Testis (tissue), 3 donors: ENCODE data around the gene ZNF320. TPM values are rescaled to one million over a fixed set of nuclear protein-coding genes. Genes with fewer than 3 reads are reported as not detected.
A peak's percentile ranks its signal among the peaks of the same experiment; 100 is the strongest.
"Not testable (repeated sequence)": the region's sequence is repeated elsewhere in the genome, so short reads cannot be mapped to it uniquely, and the experiment has no call there.

Experiments
- DNase-seq: peaks from one replicate; pipeline ENCODE4 v3.0.0-alpha.2; 2019
- H3K27ac ChIP-seq, 2 donors: fragments of 200-600 bp; sonication (generic); one replicate each; pipeline ENCODE4 v1.5.1; 2019
- H3K27me3 ChIP-seq: fragments of 200-600 bp; sonication (generic); one replicate; pipeline ENCODE4 v1.5.1; 2019
- H3K36me3 ChIP-seq: fragments of 200-600 bp; sonication (generic); one replicate; pipeline ENCODE4 v1.5.1; 2017; ENCODE audit warnings: low read depth; ENCODE audit errors: missing control alignments
- H3K4me1 ChIP-seq: fragments of 200-600 bp; sonication (generic); one replicate; pipeline ENCODE4 v1.5.1; 2019
- H3K4me3 ChIP-seq, 2 donors: fragments of 200-600 bp; sonication (generic); one replicate each; pipeline ENCODE4 v1.5.1; 2017 to 2019
- H3K9me3 ChIP-seq: fragments of 200-600 bp; sonication (generic); one replicate; pipeline ENCODE4 v1.5.1; 2017
- CTCF ChIP-seq, 3 experiments: fragments of 450-650 bp in 2 of 3; fragments of 200-600 bp in 1 of 3; sonication (generic) in 1 of 3; IDR thresholded peaks; one replicate each; pipeline ENCODE4 v1.5.1; 2016 to 2019; ENCODE audit warnings: antibody characterized with exemption in 3 of 3, mild to moderate bottlenecking in 2 of 3, moderate library complexity in 1 of 3
- POLR2A ChIP-seq: fragments of 450-650 bp; IDR thresholded peaks from one replicate; pipeline ENCODE4 v1.6.1; 2017; ENCODE audit warnings: antibody characterized with exemption, mild to moderate bottlenecking, moderate library complexity
- WGBS, 2 donors: methylation state at CpG; one replicate each; pipeline ENCODE4 v1.1.5; 2018; 5-methylcytosine and 5-hydroxymethylcytosine counted together
- intact Hi-C: fragments of 100-400 bp; cut with DNase I; formaldehyde crosslinking; loops from one replicate; pipeline ENCODE4 v1.15.1; 2023; ENCODE audit warnings: low total_unique reads
- polyA plus RNA-seq: library from polyadenylated mRNA; stranded (reverse); fragments of 350-450 nt; fragmentation: Illumina TruSeq; extraction: RNeasy Lipid Tissue Mini Kit (QIAGEN cat#74804); gene quantifications from one replicate; pipeline ENCODE4 v1.2.3, GENCODE V29; 2014; ENCODE audit warnings: low read depth, low replicate concordance; ENCODE audit not compliant: insufficient read depth
- total RNA-seq, 2 donors: library from RNA; depleted of rRNA; stranded (reverse); fragments of >200 nt; gene quantifications; one replicate each; pipeline ENCODE4 v1.2.3, GENCODE V29; 2016

The ZNF320 gene
- total and polyA plus RNA-seq, 3 donors from 2014 or later: 8.2 to 21.6 (median 21.3) TPM

GRCh38 chr19:52889931-52890330, 7.5 kb downstream of the ZNF320 start:
- H3K27ac ChIP-seq: no peak overlapping the region
- intact Hi-C loops: no loop called here
- no peaks in the 10 kb centered on the region for H3K4me1 ChIP-seq
- H3K9me3 ChIP-seq: no peaks in the 10 kb centered on the region
- no peak overlapping the region for H3K4me3 ChIP-seq
- no peak for TF ChIP-seq POLR2A
- no peak for TF ChIP-seq CTCF (IDR thresholded peaks at IDR 0.05)
- no peaks in the 10 kb centered on the region for H3K36me3 ChIP-seq
- no peaks in the 10 kb centered on the region for H3K27me3 ChIP-seq
- DNase-seq: no peak
- WGBS, 2 donors: 97% methylated on average over 4 of the region's 4 CpGs

- 87 to 97% methylated on average over 7 of the region's 7 CpGs for WGBS, 2 donors
- no peaks in the 10 kb centered on the region for H3K36me3 ChIP-seq
- H3K9me3 ChIP-seq: no peaks in the 10 kb centered on the region
- no peak for TF ChIP-seq CTCF (IDR thresholded peaks at IDR 0.05)
- TF ChIP-seq POLR2A: no peak
- H3K4me1 ChIP-seq: no peaks in the 10 kb centered on the region
- H3K27ac ChIP-seq: no peak overlapping the region
- intact Hi-C loops: no loop called here
- DNase-seq: no peak
- no peaks in the 10 kb centered on the region for H3K27me3 ChIP-seq
- no peak overlapping the region for H3K4me3 ChIP-seq
These were observed 8.4 kb downstream of the ZNF320 start for GRCh38 chr19:52889076-52889475.

- Histone ChIP-seq H3K4me1 (no peaks in the 10 kb centered on the region), H3K4me3 (no peak overlapping the region), H3K27ac (no peak overlapping the region), H3K9me3 (no peaks in the 10 kb centered on the region), H3K27me3 (no peaks in the 10 kb centered on the region), H3K36me3 (peaks cover 4% of the 10 kb centered on the region)
- TF ChIP-seq POLR2A: no peak
- TF ChIP-seq CTCF (IDR thresholded peaks at IDR 0.05): no peak
- DNase-seq: no peak
- intact Hi-C loops: no loop called here
- WGBS, 2 donors: 95 to 96% methylated on average over 11 of the region's 11 CpGs
These were observed 16.5 kb downstream of the ZNF320 start for GRCh38 chr19:52880895-52881389.

- H3K36me3 ChIP-seq, intact Hi-C loops, H3K9me3 ChIP-seq, H3K27me3 ChIP-seq, H3K27ac ChIP-seq, H3K4me3 ChIP-seq, H3K4me1 ChIP-seq, DNase-seq: not testable (repeated sequence)
- WGBS, 2 donors: 59 to 64% methylated on average over 6 of the region's 6 CpGs
These were observed 24.4 kb downstream of the ZNF320 start for GRCh38 chr19:52872996-52873395.

GRCh38 chr19:52871466-52871865, 26.0 kb downstream of the ZNF320 start:
- no peak overlapping the region for H3K27ac ChIP-seq
- no peaks in the 10 kb centered on the region for H3K4me1 ChIP-seq
- no peak overlapping the region for H3K4me3 ChIP-seq
- H3K27me3 ChIP-seq: no peaks in the 10 kb centered on the region
- H3K36me3 ChIP-seq: no peaks in the 10 kb centered on the region
- TF ChIP-seq CTCF (IDR thresholded peaks at IDR 0.05) (no peak), POLR2A (no peak)
- no peak for DNase-seq
- WGBS, 2 donors: 94 to 99% methylated on average over 3 of the region's 3 CpGs
- intact Hi-C loops: no loop called here
- H3K9me3 ChIP-seq: no peaks in the 10 kb centered on the region

- H3K27me3 ChIP-seq, H3K27ac ChIP-seq, H3K4me1 ChIP-seq, intact Hi-C loops, H3K36me3 ChIP-seq, DNase-seq, H3K4me3 ChIP-seq, H3K9me3 ChIP-seq: not testable (repeated sequence)
- 92 to 96% methylated on average over 10 to 11 of the region's 11 CpGs for WGBS, 2 donors
These were observed 29.4 kb downstream of the ZNF320 start for GRCh38 chr19:52868031-52868430.

GRCh38 chr19:52857378-52858191, 39.9 kb downstream of the ZNF320 start, which contains the start of gene ZNF468:
Gene ZNF468, minus strand, starts transcription at chr19:52857619. Its CDS starts 3,347 bp downstream, at chr19:52854272.
- 3 to 6% methylated on average over 16 to 38 of the region's 43 CpGs for WGBS, 2 donors
- H3K4me1 ChIP-seq, intact Hi-C loops, H3K27me3 ChIP-seq, H3K9me3 ChIP-seq, H3K36me3 ChIP-seq: not testable (repeated sequence)
- peak; percentile 87 for DNase-seq
- Histone ChIP-seq H3K27ac (peak within 1 kb of the TSS in 1 of 2 donors; percentile 44), H3K4me3 (peak within 1 kb of the TSS; percentile 62 to 66)
